GM10266 (cell line): Measurements from ENCODE around the gene DIP2C.

Experiments used
- DNase-seq: peaks from one replicate; pipeline ENCODE4 v3.0.0; 2012; ENCODE audit errors: extremely low spot score
- CTCF ChIP-seq: IDR thresholded peaks from 2 replicates; pipeline ENCODE4 v1.5.1; 2012; ENCODE audit warnings: mild to moderate bottlenecking, low read depth; ENCODE audit not compliant: control insufficient read depth, insufficient read depth; ENCODE audit errors: missing control alignments

The DIP2C gene

GRCh38 chr10:693506-693905, 4.0 kb upstream of the DIP2C start:
- no peak for DNase-seq
- no peak for TF ChIP-seq CTCF

GRCh38 chr10:692682-693351, 3.3 kb upstream of the DIP2C start:
- DNase-seq, result no peak
- TF ChIP-seq CTCF, result no peak

- DNase-seq, result no peak
- TF ChIP-seq CTCF, result no peak
These were observed 1.7 kb upstream of the DIP2C start for GRCh38 chr10:691216-691615.

- DNase-seq, result no peak
- no peak for TF ChIP-seq CTCF
These were observed 1.1 kb upstream of the DIP2C start for GRCh38 chr10:690372-691161.

- DNase-seq, result no peak
- TF ChIP-seq CTCF, result no peak
These were observed 382 bp downstream of the DIP2C start for GRCh38 chr10:689121-689451.

GRCh38 chr10:688312-689120, 952 bp downstream of the DIP2C start:
- no peak for DNase-seq
- no peak for TF ChIP-seq CTCF
